DMS153 treated with DMSO at 0.1 percent for 48 hours (cell line): Measurements from ENCODE around the gene LZTR1.
"Not testable (repeated sequence)": the region's sequence is repeated elsewhere in the genome, so short reads cannot be mapped to it uniquely, and the experiment has no call there.

Experiments used
- DNase-seq: peaks from one replicate; lab custom pipeline; 2025; ENCODE audit not compliant: unreplicated experiment; lab: John Stamatoyannopoulos, UW

The LZTR1 gene

GRCh38 chr22:20981787-20982562 lies at the start of gene LZTR1:
Gene LZTR1 (plus strand): TSS chr22:20982297. CDS start chr22:20982372, 75 bp downstream.
- peak; percentile 32 for DNase-seq

GRCh38 chr22:20933910-20934309 lies 48.2 kb upstream of the LZTR1 start:
- no peak for DNase-seq

- DNase-seq = not testable (repeated sequence)
Measured at GRCh38 chr22:20935049-20935448, 47.0 kb upstream of the LZTR1 start.

- DNase-seq = not testable (repeated sequence)
Measured at GRCh38 chr22:20935780-20936539, 46.1 kb upstream of the LZTR1 start.

GRCh38 chr22:20937031-20937793 lies 44.9 kb upstream of the LZTR1 start:
- no peak for DNase-seq

- DNase-seq = no peak
Measured at GRCh38 chr22:20937794-20938671, 44.1 kb upstream of the LZTR1 start.

GRCh38 chr22:20939457-20940185 lies 42.5 kb upstream of the LZTR1 start:
- not testable (repeated sequence) for DNase-seq

GRCh38 chr22:20940186-20940651 lies 41.9 kb upstream of the LZTR1 start:
- no peak for DNase-seq

GRCh38 chr22:20940904-20941385 lies 41.2 kb upstream of the LZTR1 start:
- no peak for DNase-seq

GRCh38 chr22:20942203-20942902 lies 39.7 kb upstream of the LZTR1 start:
- not testable (repeated sequence) for DNase-seq

GRCh38 chr22:20943104-20943933 lies 38.8 kb upstream of the LZTR1 start:
- DNase-seq = no peak

- no peak for DNase-seq
Measured at GRCh38 chr22:20944042-20944441, 38.1 kb upstream of the LZTR1 start.

- DNase-seq = no peak
Measured at GRCh38 chr22:20945578-20945934, 36.5 kb upstream of the LZTR1 start.

- DNase-seq = no peak
Measured at GRCh38 chr22:20946080-20946986, 35.8 kb upstream of the LZTR1 start.

GRCh38 chr22:20946991-20947390 lies 35.1 kb upstream of the LZTR1 start:
- no peak for DNase-seq

GRCh38 chr22:20948450-20948849 lies 33.6 kb upstream of the LZTR1 start:
- no peak for DNase-seq

- no peak for DNase-seq
Measured at GRCh38 chr22:20948989-20949388, 33.1 kb upstream of the LZTR1 start.
